T-helper 2 cell treated with Interferon-gamma antibody and Interleukin-4, amounts not matched to agents 5 μg/mL and 100 μg/mL, for 36 hours (primary cell): ENCODE results near the gene NTSR1.

Experiments
- DNase-seq: peaks from one replicate; pipeline ENCODE4 v3.0.0; 2021; ENCODE audit warnings: low spot score
- H3K27ac Mint-ChIP-seq: one replicate; pipeline ENCODE4 v1.8.0; 2021; ENCODE audit warnings: mild to moderate bottlenecking, mixed read lengths
- H3K27me3 Mint-ChIP-seq: one replicate; pipeline ENCODE4 v1.8.0; 2021; ENCODE audit warnings: low read depth, mixed read lengths
- H3K36me3 Mint-ChIP-seq: one replicate; pipeline ENCODE4 v1.8.0; 2021; ENCODE audit warnings: low read depth, mixed read lengths
- H3K4me1 Mint-ChIP-seq: one replicate; pipeline ENCODE4 v1.8.0; 2021; ENCODE audit warnings: low read depth, mixed read lengths
- H3K4me3 Mint-ChIP-seq: one replicate; pipeline ENCODE4 v1.8.0; 2022; ENCODE audit warnings: mild to moderate bottlenecking, moderate library complexity, mixed read lengths
- H3K9me3 Mint-ChIP-seq: one replicate; pipeline ENCODE4 v1.8.0; 2021; ENCODE audit warnings: mixed read lengths

NTSR1 gene

GRCh38 chr20:62786157-62786556 is 77.5 kb downstream of the NTSR1 start:
- Mint-ChIP-seq H3K9me3 (no peaks in the 10 kb centered on the region), H3K27ac (no peak overlapping the region), H3K4me1 (peaks cover 13% of the 10 kb centered on the region), H3K4me3 (no peak overlapping the region), H3K27me3 (peaks cover 2% of the 10 kb centered on the region), H3K36me3 (no peaks in the 10 kb centered on the region)
- no peak for DNase-seq

GRCh38 chr20:62787321-62787720 is 78.7 kb downstream of the NTSR1 start:
- Mint-ChIP-seq H3K36me3 (no peaks in the 10 kb centered on the region), H3K9me3 (no peaks in the 10 kb centered on the region), H3K27me3 (peaks cover 2% of the 10 kb centered on the region), H3K4me3 (no peak overlapping the region), H3K4me1 (peaks cover 18% of the 10 kb centered on the region), H3K27ac (peak overlapping the region; percentile 35)
- DNase-seq = no peak

GRCh38 chr20:62787866-62788265 is 79.2 kb downstream of the NTSR1 start:
- Mint-ChIP-seq H3K4me1 (peaks cover 16% of the 10 kb centered on the region), H3K9me3 (no peaks in the 10 kb centered on the region), H3K27ac (no peak overlapping the region), H3K36me3 (no peaks in the 10 kb centered on the region), H3K4me3 (no peak overlapping the region), H3K27me3 (peaks cover 2% of the 10 kb centered on the region)
- DNase-seq = no peak

- peaks cover 2% of the 10 kb centered on the region for H3K27me3 Mint-ChIP-seq
- no peak overlapping the region for H3K27ac Mint-ChIP-seq
- no peaks in the 10 kb centered on the region for H3K36me3 Mint-ChIP-seq
- DNase-seq = no peak
- no peaks in the 10 kb centered on the region for H3K9me3 Mint-ChIP-seq
- peaks cover 18% of the 10 kb centered on the region for H3K4me1 Mint-ChIP-seq
- no peak overlapping the region for H3K4me3 Mint-ChIP-seq
These were observed 80.0 kb downstream of the NTSR1 start for GRCh38 chr20:62788607-62789006.

GRCh38 chr20:62790075-62790474 is 81.4 kb downstream of the NTSR1 start:
- no peak for DNase-seq
- no peaks in the 10 kb centered on the region for H3K36me3 Mint-ChIP-seq
- H3K27me3 Mint-ChIP-seq = peaks cover 2% of the 10 kb centered on the region
- no peak overlapping the region for H3K4me3 Mint-ChIP-seq
- H3K4me1 Mint-ChIP-seq = peaks cover 21% of the 10 kb centered on the region
- H3K9me3 Mint-ChIP-seq = no peaks in the 10 kb centered on the region
- no peak overlapping the region for H3K27ac Mint-ChIP-seq

- peak overlapping the region; percentile 52 for H3K27ac Mint-ChIP-seq
- peak; percentile 78 for DNase-seq
- peaks cover 2% of the 10 kb centered on the region for H3K27me3 Mint-ChIP-seq
- no peaks in the 10 kb centered on the region for H3K36me3 Mint-ChIP-seq
- no peak overlapping the region for H3K4me3 Mint-ChIP-seq
- no peaks in the 10 kb centered on the region for H3K9me3 Mint-ChIP-seq
- peaks cover 24% of the 10 kb centered on the region for H3K4me1 Mint-ChIP-seq
These were observed 82.9 kb downstream of the NTSR1 start for GRCh38 chr20:62791301-62792181.

- Mint-ChIP-seq H3K4me1 (peaks cover 24% of the 10 kb centered on the region), H3K27ac (peak overlapping the region; percentile 90), H3K27me3 (peaks cover 2% of the 10 kb centered on the region), H3K36me3 (no peaks in the 10 kb centered on the region), H3K9me3 (no peaks in the 10 kb centered on the region), H3K4me3 (peak overlapping the region; percentile 38)
- DNase-seq = no peak
These were observed 83.7 kb downstream of the NTSR1 start for GRCh38 chr20:62792182-62792939.

- DNase-seq = no peak
- peaks cover 22% of the 10 kb centered on the region for H3K4me1 Mint-ChIP-seq
- peak overlapping the region; percentile 90 for H3K27ac Mint-ChIP-seq
- no peaks in the 10 kb centered on the region for H3K27me3 Mint-ChIP-seq
- H3K9me3 Mint-ChIP-seq = no peaks in the 10 kb centered on the region
- peak overlapping the region; percentile 71 for H3K4me3 Mint-ChIP-seq
- H3K36me3 Mint-ChIP-seq = peaks cover 4% of the 10 kb centered on the region
These were observed 84.5 kb downstream of the NTSR1 start for GRCh38 chr20:62792940-62793756.

GRCh38 chr20:62793757-62794006 is 85.0 kb downstream of the NTSR1 start:
- peak overlapping the region; percentile 71 for H3K4me3 Mint-ChIP-seq
- peak overlapping the region; percentile 90 for H3K27ac Mint-ChIP-seq
- peaks cover 20% of the 10 kb centered on the region for H3K4me1 Mint-ChIP-seq
- no peaks in the 10 kb centered on the region for H3K27me3 Mint-ChIP-seq
- H3K9me3 Mint-ChIP-seq = no peaks in the 10 kb centered on the region
- peaks cover 9% of the 10 kb centered on the region for H3K36me3 Mint-ChIP-seq
- DNase-seq = no peak

GRCh38 chr20:62794007-62794724 is 85.5 kb downstream of the NTSR1 start:
- peak overlapping the region; percentile 88 for H3K4me3 Mint-ChIP-seq

GRCh38 chr20:62795023-62795761 is 86.6 kb downstream of the NTSR1 start:
- H3K4me3 Mint-ChIP-seq = peak overlapping the region; percentile 88
- peaks cover 21% of the 10 kb centered on the region for H3K36me3 Mint-ChIP-seq
- no peaks in the 10 kb centered on the region for H3K9me3 Mint-ChIP-seq
- peak; percentile 74 for DNase-seq
- peaks cover 24% of the 10 kb centered on the region for H3K4me1 Mint-ChIP-seq
- H3K27me3 Mint-ChIP-seq = no peaks in the 10 kb centered on the region
- peak overlapping the region; percentile 95 for H3K27ac Mint-ChIP-seq

More at GRCh38 chr20:62794007-62794724, 85.5 kb downstream of the NTSR1 start:
- Mint-ChIP-seq H3K36me3 (peaks cover 11% of the 10 kb centered on the region), H3K27me3 (no peaks in the 10 kb centered on the region), H3K4me1 (peaks cover 21% of the 10 kb centered on the region), H3K9me3 (no peaks in the 10 kb centered on the region), H3K27ac (peak overlapping the region; percentile 93)
- DNase-seq = peak; percentile 97

- no peak for DNase-seq
These were observed 88.3 kb downstream of the NTSR1 start for GRCh38 chr20:62796699-62797491.

More at GRCh38 chr20:62796699-62797491, 88.3 kb downstream of the NTSR1 start:
- Mint-ChIP-seq H3K9me3 (no peaks in the 10 kb centered on the region), H3K4me3 (peak overlapping the region; percentile 85), H3K27ac (peak overlapping the region; percentile 88), H3K4me1 (peaks cover 19% of the 10 kb centered on the region), H3K36me3 (peaks cover 26% of the 10 kb centered on the region), H3K27me3 (no peaks in the 10 kb centered on the region)
